GM21526 (cell line): ENCODE measurements around the gene ZNF501.

Experiments used
- ATAC-seq: cut with Tn5 transposase; IDR thresholded peaks from one replicate; pipeline ENCODE4 v1.9.1; 2021; ENCODE audit warnings: moderate library complexity; ENCODE audit not compliant: unreplicated experiment, low FRiP score

ZNF501 gene

GRCh38 chr3:44729384-44729910 lies at the start of gene ZNF501:
Gene ZNF501, plus strand, starts transcription at chr3:44729635. Its CDS starts 4,787 bp downstream, at chr3:44734422.
- peak; percentile 72 for ATAC-seq

- no peak for ATAC-seq
These were observed 48.4 kb upstream of the ZNF501 start for GRCh38 chr3:44680921-44681455.

- ATAC-seq: no peak
These were observed 47.1 kb upstream of the ZNF501 start for GRCh38 chr3:44682182-44682896.

GRCh38 chr3:44685128-44685800 lies 44.2 kb upstream of the ZNF501 start:
- no peak for ATAC-seq

GRCh38 chr3:44687898-44688297 lies 41.5 kb upstream of the ZNF501 start:
- no peak for ATAC-seq

- no peak for ATAC-seq
These were observed 16.9 kb upstream of the ZNF501 start, which contains the start of gene ZNF502 for GRCh38 chr3:44712455-44713075. Gene ZNF502, plus strand, starts transcription at chr3:44712660. Its CDS starts 7,602 bp downstream, at chr3:44720262.

- ATAC-seq: no peak
These were observed 8.0 kb upstream of the ZNF501 start for GRCh38 chr3:44721231-44722102.

GRCh38 chr3:44722103-44722401 lies 7.4 kb upstream of the ZNF501 start:
- no peak for ATAC-seq

GRCh38 chr3:44734646-44735168 lies 5.3 kb downstream of the ZNF501 start:
- ATAC-seq: no peak

GRCh38 chr3:44761101-44761423 lies 31.6 kb downstream of the ZNF501 start:
- ATAC-seq: peak; percentile 32

- peak; percentile 81 for ATAC-seq
These were observed 32.2 kb downstream of the ZNF501 start, which contains the start of the genes KIAA1143 and KIF15 for GRCh38 chr3:44761424-44762169. Gene KIAA1143, minus strand, starts transcription at chr3:44761619. Its CDS starts 17 bp downstream, at chr3:44761602. Gene KIF15, plus strand, starts transcription at chr3:44761794. Its CDS starts 72 bp downstream, at chr3:44761866.

- ATAC-seq: peak; percentile 14
These were observed 32.8 kb downstream of the ZNF501 start for GRCh38 chr3:44762170-44762677.

GRCh38 chr3:44762690-44763089 lies 33.3 kb downstream of the ZNF501 start:
- no peak for ATAC-seq

GRCh38 chr3:44764248-44764647 lies 34.8 kb downstream of the ZNF501 start:
- no peak for ATAC-seq

GRCh38 chr3:44771424-44772098 lies 42.1 kb downstream of the ZNF501 start:
- ATAC-seq: no peak

- no peak for ATAC-seq
These were observed 42.6 kb downstream of the ZNF501 start for GRCh38 chr3:44772099-44772442.

- no peak for ATAC-seq
These were observed 53.5 kb downstream of the ZNF501 start for GRCh38 chr3:44782891-44783290.
